Measurements from ENCODE around the gene SLC49A3. TPM values are rescaled to one million over a fixed set of nuclear protein-coding genes. Genes with fewer than 3 reads are reported as not detected.

SLC49A3 gene
- total and polyA plus RNA-seq, 2 experiments from 2014 or later = 1.3 to 3.7 TPM

GRCh38 chr4:663438-664428 is 25.2 kb downstream of the SLC49A3 start:
- no peaks in the 10 kb centered on the region for H3K27me3 ChIP-seq (ENCODE audit: insufficient read depth)
- H3K4me1 ChIP-seq (ENCODE audit: insufficient read depth) = no peaks in the 10 kb centered on the region
- no peaks in the 10 kb centered on the region for H3K36me3 ChIP-seq (ENCODE audit: insufficient read depth)
- peak overlapping the region; percentile 87 for H3K4me3 ChIP-seq
- no peaks in the 10 kb centered on the region; the same call in 1 of the 2 replicates for H4K20me1 ChIP-seq (replicated peaks; ENCODE audit: insufficient read depth)
- ATAC-seq (peak; percentile 78), DNase-seq (ENCODE audit: low spot score) (peak; percentile 84)
- H3K36me3 Mint-ChIP-seq (ENCODE audit: low read depth) = peaks cover 12% of the 10 kb centered on the region
- no peaks in the 10 kb centered on the region; the same call in 2 of the 3 replicates for H3K4me1 Mint-ChIP-seq
- no peaks in the 10 kb centered on the region for H3K9me2 ChIP-seq (ENCODE audit: insufficient read depth)
- H3K79me2 ChIP-seq (replicated peaks; ENCODE audit: insufficient read depth) = no peaks in the 10 kb centered on the region
- peak overlapping the region; percentile 83 for H3K4me3 Mint-ChIP-seq
- no peaks in the 10 kb centered on the region; the same call in 2 of the 3 replicates for H3K9me3 Mint-ChIP-seq
- H2AFZ ChIP-seq = peak overlapping the region; percentile 94
- no peak for TF ChIP-seq EZH2phosphoT487 (IDR thresholded peaks at IDR 0.05; ENCODE audit: unreplicated experiment)
- TF ChIP-seq CTCF (conservative IDR thresholded peaks at IDR 0.05; ENCODE audit: low read depth in 2 of 2) = peak in 1 of 2 experiments; percentile 43; a peak in 2 of 4 replicates
- no peak for TF ChIP-seq EZH2 (IDR thresholded peaks at IDR 0.05; ENCODE audit: low read depth, unreplicated experiment)
- peak; percentile 71 for TF ChIP-seq POLR2AphosphoS5 (IDR thresholded peaks at IDR 0.05; ENCODE audit: low read depth)
- H3K27ac Mint-ChIP-seq = no peak overlapping the region
- 0 out of 2 replicates have a peak, but pooled peaks cover 2% of the 10 kb centered on the region for H3F3A ChIP-seq (replicated peaks; ENCODE audit: low read depth)
- peak overlapping the region; percentile 90 for H3K4me2 ChIP-seq
- 0 out of 2 replicates have a peak overlapping the region, but pooled peaks have one; percentile 50 for H3K27ac ChIP-seq (ENCODE audit: low read depth)
- H3K27me3 Mint-ChIP-seq (ENCODE audit: insufficient read depth, low read depth, poor library complexity) = peaks cover 8% of the 10 kb centered on the region

GRCh38 chr4:663046-663437 is 25.9 kb downstream of the SLC49A3 start:
- peaks cover 8% of the 10 kb centered on the region for H3K27me3 Mint-ChIP-seq (ENCODE audit: insufficient read depth, low read depth, poor library complexity)
- Histone ChIP-seq H3K4me2 (peak overlapping the region; percentile 90), H3K79me2 (replicated peaks; ENCODE audit: insufficient read depth) (no peaks in the 10 kb centered on the region), H2AFZ (peak overlapping the region; percentile 94), H3F3A (replicated peaks; ENCODE audit: low read depth) (0 out of 2 replicates have a peak, but pooled peaks cover 2% of the 10 kb centered on the region), H3K27ac (ENCODE audit: low read depth) (no peak overlapping the region), H3K4me1 (ENCODE audit: insufficient read depth) (no peaks in the 10 kb centered on the region), H4K20me1 (replicated peaks; ENCODE audit: insufficient read depth) (no peaks in the 10 kb centered on the region; the same call in 1 of the 2 replicates), H3K9me2 (ENCODE audit: insufficient read depth) (no peaks in the 10 kb centered on the region), H3K4me3 (peak overlapping the region; percentile 87), H3K36me3 (ENCODE audit: insufficient read depth) (no peaks in the 10 kb centered on the region), H3K27me3 (ENCODE audit: insufficient read depth) (no peaks in the 10 kb centered on the region)
- no peak for DNase-seq (ENCODE audit: low spot score)
- H3K9me3 Mint-ChIP-seq = no peaks in the 10 kb centered on the region; the same call in 2 of the 3 replicates
- H3K4me1 Mint-ChIP-seq = no peaks in the 10 kb centered on the region; the same call in 2 of the 3 replicates
- peak; percentile 18 for ATAC-seq
- H3K4me3 Mint-ChIP-seq = peak overlapping the region; percentile 73
- H3K27ac Mint-ChIP-seq = no peak overlapping the region
- H3K36me3 Mint-ChIP-seq (ENCODE audit: low read depth) = peaks cover 12% of the 10 kb centered on the region
- no peak for TF ChIP-seq STAT1 (IDR thresholded peaks at IDR 0.05; ENCODE audit: unreplicated experiment)
- TF ChIP-seq CTCF (conservative IDR thresholded peaks at IDR 0.05; ENCODE audit: low read depth in 2 of 2) = no peak; a peak in 1 of 4 replicates
- TF ChIP-seq POLR2AphosphoS5 (IDR thresholded peaks at IDR 0.05; ENCODE audit: low read depth) = no peak
- TF ChIP-seq JUNB (IDR thresholded peaks at IDR 0.05; ENCODE audit: unreplicated experiment) = no peak
- TF ChIP-seq EZH2phosphoT487 (IDR thresholded peaks at IDR 0.05; ENCODE audit: unreplicated experiment) = no peak
- TF ChIP-seq ETS1 (IDR thresholded peaks at IDR 0.05) = no peak
- no peak for TF ChIP-seq ZNF114 (CRISPR knock-in tag; IDR thresholded peaks at IDR 0.05)
- no peak for TF ChIP-seq NANOG (IDR thresholded peaks at IDR 0.05; ENCODE audit: borderline replicate concordance)
- no peak for TF ChIP-seq EZH2 (IDR thresholded peaks at IDR 0.05; ENCODE audit: low read depth, unreplicated experiment)
